ENCODE data around the gene SNAI3.

SNAI3 gene

GRCh38 chr16:88654363-88655052, 31.8 kb downstream of the SNAI3 start:
- Histone ChIP-seq H3K27ac (ENCODE audit: extremely low read depth, low read depth, low read length) (no peak overlapping the region), H3K36me3 (ENCODE audit: control insufficient read depth in 2 of 2, insufficient read depth in 1 of 2, low read length in 2 of 2) (peaks cover 0 to 15% of the 10 kb centered on the region in 2 experiments; a peak in 1 of 3 replicates), H3K9me3 (ENCODE audit: control insufficient read depth, insufficient read depth, low read depth, low read length) (no peaks in the 10 kb centered on the region), H3K4me1 (ENCODE audit: control insufficient read depth, insufficient read depth, low read length) (peaks cover 4% of the 10 kb centered on the region; the same call in 1 of the 2 replicates), H3K4me3 (ENCODE audit: low read depth, low read length) (no peak overlapping the region)
- POLR2A ChIA-PET: no interaction called here
- TF ChIP-seq ZNF621 (tag by site-specific recombination; IDR thresholded peaks at IDR 0.05) (no peak), ZBTB26 (tag by site-specific recombination; optimal IDR thresholded peaks at IDR 0.05) (no peak), FEZF1 (tag by site-specific recombination; IDR thresholded peaks at IDR 0.05) (no peak), ZNF544 (tag by site-specific recombination; IDR thresholded peaks at IDR 0.05) (no peak), BCL11B (tag by site-specific recombination; IDR thresholded peaks at IDR 0.05; ENCODE audit: low read depth) (no peak), ZNF639 (tag by site-specific recombination; IDR thresholded peaks at IDR 0.05) (no peak), ZNF354C (tag by site-specific recombination; IDR thresholded peaks at IDR 0.05; ENCODE audit: borderline replicate concordance, low read depth) (no peak), REST (tag by site-specific recombination; IDR thresholded peaks at IDR 0.05) (no peak), ZNF600 (tag by site-specific recombination; IDR thresholded peaks at IDR 0.05) (no peak), ZSCAN4 (tag by site-specific recombination; IDR thresholded peaks at IDR 0.05) (no peak), ZEB2 (tag by site-specific recombination; IDR thresholded peaks at IDR 0.05) (no peak), SP7 (tag by site-specific recombination; IDR thresholded peaks at IDR 0.05) (no peak), PATZ1 (tag by site-specific recombination; IDR thresholded peaks at IDR 0.05) (no peak), ZNF18 (tag by site-specific recombination; IDR thresholded peaks at IDR 0.05) (no peak), ZSCAN5A (tag by site-specific recombination; IDR thresholded peaks at IDR 0.05) (no peak), ZNF2 (tag by site-specific recombination; IDR thresholded peaks at IDR 0.05) (no peak), ZNF211 (tag by site-specific recombination; IDR thresholded peaks at IDR 0.05; ENCODE audit: low read depth) (no peak), HOXD13 (CRISPR knock-in tag; IDR thresholded peaks at IDR 0.05; ENCODE audit: borderline replicate concordance) (no peak), PBX3 (CRISPR knock-in tag; IDR thresholded peaks at IDR 0.05) (no peak), ZNF341 (tag by site-specific recombination; IDR thresholded peaks at IDR 0.05; ENCODE audit: low read depth) (no peak)
- CTCF ChIA-PET: interaction anchor here (0.5 to 0.7 kb wide), 2 partner anchors 11 to 191 kb away, joined by 3 read pairs; no protein-coding TSS in a partner anchor
